HG03064 (cell line): Measurements from ENCODE around the gene NF1.
"Not testable (repeated sequence)": the region's sequence is repeated elsewhere in the genome, so short reads cannot be mapped to it uniquely, and the experiment has no call there.

ENCODE experiments used
- ATAC-seq: cut with Tn5 transposase; IDR thresholded peaks from one replicate; pipeline ENCODE4 v1.9.1; 2021; ENCODE audit warnings: low read depth; ENCODE audit not compliant: unreplicated experiment

Gene NF1

GRCh38 chr17:31116167-31116566 is 21.4 kb downstream of the NF1 start:
- ATAC-seq = no peak

GRCh38 chr17:31122746-31123145 is 28.0 kb downstream of the NF1 start:
- no peak for ATAC-seq

- no peak for ATAC-seq
Observed at GRCh38 chr17:31126318-31126717, 31.5 kb downstream of the NF1 start.

- ATAC-seq = no peak
Observed at GRCh38 chr17:31128241-31128640, 33.5 kb downstream of the NF1 start.

- ATAC-seq = no peak
Observed at GRCh38 chr17:31130286-31131224, 35.8 kb downstream of the NF1 start.

DNA sequence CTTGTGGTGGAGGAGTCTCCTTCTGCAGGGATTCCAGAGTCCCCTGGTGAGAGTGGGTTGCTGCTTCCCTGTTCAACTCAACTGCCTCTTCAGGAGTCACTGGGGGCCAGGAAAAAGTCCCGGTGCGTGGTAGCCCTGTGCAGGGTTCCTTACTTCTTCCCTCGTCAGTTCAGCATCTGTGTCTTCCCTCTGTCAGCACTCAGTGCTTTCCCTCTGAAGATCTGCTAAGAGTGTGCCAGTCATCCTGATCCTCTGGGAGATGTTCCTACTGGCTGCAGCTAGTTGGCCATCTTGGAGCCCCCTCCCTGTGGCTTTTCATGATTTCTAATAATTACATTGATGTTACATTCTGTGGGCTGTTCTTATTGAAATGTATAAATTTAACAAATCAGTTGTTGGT is 36.5 kb downstream of the NF1 start:
- ATAC-seq = no peak

DNA sequence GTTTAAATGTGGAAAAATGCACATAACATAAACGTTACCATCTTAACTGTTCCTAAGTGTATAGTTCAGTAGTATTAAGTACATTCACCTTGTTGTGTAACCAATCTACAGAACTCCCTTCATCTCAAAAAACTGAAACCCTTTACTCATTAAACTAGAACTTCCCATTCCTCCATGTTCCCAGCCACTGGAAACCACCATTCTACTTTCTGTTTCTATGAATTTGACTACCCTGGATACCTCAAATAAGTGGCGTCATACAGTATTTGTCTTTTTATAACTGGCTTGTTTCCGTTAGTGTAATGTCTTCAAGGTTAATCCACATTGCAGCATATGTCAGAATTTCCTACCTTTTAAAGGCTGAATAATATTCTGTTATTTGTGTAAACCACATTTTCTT is 38.2 kb downstream of the NF1 start:
- no peak for ATAC-seq

DNA sequence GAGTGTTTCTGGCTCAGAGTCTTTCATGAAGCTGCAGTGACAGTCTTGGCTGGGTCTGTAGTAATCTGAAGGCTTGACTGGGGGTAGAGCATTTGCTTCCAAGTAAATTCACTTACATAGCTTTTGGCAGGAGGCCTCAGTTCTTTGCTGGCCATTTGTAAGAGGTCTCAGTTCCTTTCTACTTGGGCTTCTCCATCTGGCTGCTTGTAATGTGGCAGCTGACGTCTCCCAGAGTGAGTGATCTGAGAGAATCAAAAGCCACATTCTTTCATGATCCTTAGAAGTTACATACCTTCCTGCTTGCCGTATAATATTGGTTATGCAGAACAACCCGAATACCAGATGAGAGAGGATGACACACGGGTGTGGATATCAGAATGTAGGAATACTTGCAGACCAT is 39.8 kb downstream of the NF1 start:
- ATAC-seq = no peak

GRCh38 chr17:31136319-31136718 is 41.5 kb downstream of the NF1 start:
- no peak for ATAC-seq

GRCh38 chr17:31140111-31140510 is 45.3 kb downstream of the NF1 start:
- ATAC-seq = no peak

DNA sequence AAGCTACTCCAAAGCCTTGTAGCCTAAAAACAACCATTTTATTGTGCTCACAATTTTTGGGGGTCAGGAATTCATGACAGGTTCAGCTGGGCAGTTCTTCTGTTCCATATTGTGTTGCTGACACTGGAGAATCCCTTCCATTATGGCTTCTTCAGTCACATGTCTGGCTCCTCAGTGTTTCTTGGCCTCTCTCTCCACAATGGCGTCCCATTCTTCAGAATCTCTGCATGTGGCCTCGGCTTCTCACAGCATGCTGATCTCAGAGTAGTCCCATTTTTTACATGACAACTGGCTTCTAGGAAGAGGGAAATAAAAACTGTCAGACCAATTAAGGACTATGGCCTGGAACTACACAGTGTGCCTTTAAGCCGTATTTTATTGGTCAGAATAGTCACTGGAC is 49.7 kb downstream of the NF1 start:
- ATAC-seq = no peak

GRCh38 chr17:31144836-31145235 is 50.1 kb downstream of the NF1 start:
- no peak for ATAC-seq

DNA sequence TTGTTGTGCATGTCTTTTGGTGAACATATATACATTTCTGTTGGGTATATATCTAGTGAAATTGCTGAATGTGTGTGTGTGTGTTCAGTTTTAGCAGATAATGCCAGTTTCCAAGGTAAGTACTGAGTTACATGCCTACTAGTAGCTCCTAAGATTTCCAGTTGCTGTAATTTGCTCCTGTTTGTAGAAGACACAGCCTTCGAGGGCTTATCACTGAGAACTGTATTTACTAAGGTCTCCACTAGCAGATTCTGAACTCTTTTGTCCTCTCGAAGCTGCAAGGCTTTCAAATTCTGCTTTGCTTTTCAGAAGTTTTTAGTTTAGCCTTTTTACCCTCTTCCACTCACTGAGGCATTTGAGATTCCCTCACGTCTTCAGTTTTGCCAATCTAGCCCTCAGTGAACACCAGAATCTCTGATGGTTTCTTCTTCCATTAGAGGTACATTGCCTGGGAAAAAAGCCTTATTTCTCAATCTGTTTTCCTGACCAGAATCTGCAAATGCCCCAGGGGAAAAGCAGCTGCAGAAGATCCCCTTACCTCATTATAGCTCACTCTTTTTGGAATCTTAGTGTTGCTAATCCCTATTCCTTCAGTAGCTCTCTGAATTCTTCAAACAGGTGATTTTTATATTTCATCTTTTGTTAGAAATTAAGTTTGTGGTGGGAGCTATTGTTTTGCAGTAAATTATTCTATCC is 52.9 kb downstream of the NF1 start:
- no peak for ATAC-seq

- no peak for ATAC-seq
Observed at GRCh38 chr17:31148205-31148604, 53.4 kb downstream of the NF1 start.

GRCh38 chr17:31152271-31152670 is 57.5 kb downstream of the NF1 start:
- no peak for ATAC-seq

GRCh38 chr17:31155208-31155810 is 60.5 kb downstream of the NF1 start:
- ATAC-seq = no peak

DNA sequence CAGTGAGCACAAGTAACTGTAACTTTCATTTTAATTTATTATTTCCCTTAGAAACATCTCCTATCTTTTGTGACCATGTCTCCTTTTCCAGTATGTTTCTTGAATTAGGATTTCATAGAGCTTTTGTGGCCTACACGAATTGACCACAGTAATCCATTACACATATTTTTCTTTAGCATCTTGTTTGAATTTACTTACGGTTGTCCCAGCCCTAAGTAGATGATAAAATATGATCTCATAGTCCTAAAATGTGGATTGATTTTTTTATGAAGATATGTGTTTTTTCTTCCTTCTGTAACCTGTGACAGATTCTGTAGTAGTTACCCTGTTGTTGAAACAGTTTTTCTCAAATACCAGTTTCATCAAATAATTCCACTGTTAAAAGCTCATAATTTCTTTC is 61.5 kb downstream of the NF1 start:
- no peak for ATAC-seq

DNA sequence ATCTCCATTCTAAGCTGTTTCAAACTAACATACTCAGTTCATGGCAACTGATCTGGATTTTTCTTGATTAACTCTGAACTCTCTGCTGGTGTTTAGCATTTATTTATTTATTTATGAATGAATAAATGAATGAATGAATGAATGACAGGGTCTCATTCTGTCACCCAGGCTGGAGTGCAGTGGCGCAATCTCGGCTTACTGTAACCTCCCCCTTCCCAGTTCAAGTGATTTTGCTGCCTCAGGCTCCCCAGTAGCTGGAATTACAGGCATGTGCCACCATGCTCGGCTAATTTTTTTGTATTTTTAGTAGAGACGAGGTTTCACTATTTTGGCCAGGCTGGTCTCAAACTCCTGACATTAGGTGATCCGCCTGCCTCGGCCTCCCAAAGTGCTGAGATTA is 62.1 kb downstream of the NF1 start:
- not testable (repeated sequence) for ATAC-seq

DNA sequence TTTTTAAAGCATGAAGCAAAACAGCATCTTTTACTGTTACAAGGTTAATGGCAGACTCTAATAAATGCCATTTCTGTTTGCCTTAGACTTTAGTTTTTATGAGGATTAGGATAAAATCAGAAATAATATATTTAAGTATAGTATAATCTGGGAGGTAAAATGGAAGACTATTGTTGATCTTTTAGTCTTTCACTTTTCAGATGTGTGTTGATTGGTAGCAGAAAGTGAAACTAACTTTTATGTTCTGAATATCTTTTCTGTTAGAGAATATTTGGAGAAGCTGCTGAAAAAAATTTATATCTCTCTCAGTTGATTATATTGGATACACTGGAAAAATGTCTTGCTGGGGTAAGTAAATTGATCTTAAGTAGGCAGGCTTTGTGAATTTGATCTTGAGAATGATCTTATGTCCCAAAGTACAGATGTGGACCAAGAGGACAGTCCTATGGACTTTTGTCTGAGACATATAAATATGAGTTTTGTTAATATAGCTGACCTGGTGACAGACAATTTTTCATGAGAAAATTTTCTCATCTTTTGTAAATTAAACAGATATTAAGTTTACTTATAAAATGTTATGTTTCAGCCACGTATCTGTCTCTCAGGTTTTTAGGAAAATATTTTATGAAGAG is 64.1 kb downstream of the NF1 start:
- ATAC-seq = no peak

- ATAC-seq = no peak
Observed at GRCh38 chr17:31163091-31163781, 68.5 kb downstream of the NF1 start.
